HepG2 (cell line): ENCODE measurements around the gene VPS26B. TPM values are rescaled to one million over a fixed set of nuclear protein-coding genes. Genes with fewer than 3 reads are reported as not detected.
"Not testable (repeated sequence)": the region's sequence is repeated elsewhere in the genome, so short reads cannot be mapped to it uniquely, and the experiment has no call there.

Experiments used
- ATAC-seq: fragments of 200-7000 bp; cut with Tn5 transposase; 3 replicates; pipeline ENCODE4 v1.9.1; 2020; ENCODE audit warnings: mild to moderate bottlenecking, moderate library complexity
- BruUV-seq: library from RNA; stranded (reverse); fragments of 400-500 nt; replicated peaks from 2 replicates; lab custom pipeline; 2021; lab: Mats Ljungman, UMichigan
- CTCF ChIA-PET: fragments of 300-600 bp; formaldehyde crosslinking; extraction: SDS; loops from one replicate; lab custom pipeline; 2021; ENCODE audit warnings: low total read pairs, inconsistent platforms, low intra/inter-chr PET ratio; lab: Yijun Ruan, JAX
- POLR2A ChIA-PET: fragments of 350-600 bp; sonication (Branson Sonifier 250); formaldehyde crosslinking; loops from one replicate; lab custom pipeline; 2020; ENCODE audit warnings: antibody characterized with exemption, inconsistent platforms; lab: Yijun Ruan, JAX
- DNase-seq: peaks from one replicate; pipeline ENCODE4 v3.0.0-alpha.2; 2015; ENCODE audit warnings: low spot score
- FAIRE-seq: peaks from 3 replicates; lab custom pipeline; 2011; peaks lifted over from hg19 to GRCh38; lab: Jason Lieb, UNC
- H2AFZ ChIP-seq: one replicate; pipeline ENCODE4 v1.6.1; 2011; ENCODE audit warnings: low read length, inconsistent platforms
- H3K27ac ChIP-seq: fragments of 300-600 bp; 3 replicates; pipeline ENCODE4 v1.8.0; 2011; ENCODE audit warnings: mixed run types, mild to moderate bottlenecking, mixed read lengths, low read length, inconsistent platforms; ENCODE audit not compliant: insufficient read depth; ENCODE audit errors: extremely low read length
- H3K27me3 ChIP-seq, 2 experiments: fragments of 200-600 bp in 1 of 2; 2 replicates in 1 of 2; 3 replicates in 1 of 2; pipeline versions ENCODE4 v1.6.0 to v1.8.0; 2011; ENCODE audit warnings: low read length in 2 of 2, mild to moderate bottlenecking in 2 of 2, moderate library complexity in 2 of 2, inconsistent platforms in 1 of 2; ENCODE audit not compliant: insufficient read depth in 2 of 2, control insufficient read depth in 1 of 2
- H3K36me3 ChIP-seq, 2 experiments: fragments of 200-600 bp in 1 of 2; replicated peaks in 1 of 2; 2 replicates in 1 of 2; 3 replicates in 1 of 2; pipeline versions ENCODE4 v1.5.1 to v1.8.0; 2011; ENCODE audit warnings: low read length in 2 of 2, inconsistent platforms in 1 of 2; ENCODE audit not compliant: insufficient read depth in 2 of 2, control insufficient read depth in 1 of 2
- H3K4me1 ChIP-seq: 2 replicates; pipeline ENCODE4 v1.5.1; 2012; ENCODE audit warnings: low read length, inconsistent platforms; ENCODE audit not compliant: insufficient read depth
- H3K4me2 ChIP-seq: 2 replicates; pipeline ENCODE4 v1.6.0; 2011; ENCODE audit warnings: low read depth, low read length, inconsistent platforms
- H3K4me3 ChIP-seq, 3 experiments: fragments of 200-600 bp in 1 of 3; sonication (generic), shearing (Covaris generic) in 1 of 3; replicated peaks in 1 of 3; 2 replicates each; pipeline ENCODE4 v1.5.1; 2011 to 2016; ENCODE audit warnings: low read length in 3 of 3, inconsistent platforms in 2 of 3, low read depth in 2 of 3, mild to moderate bottlenecking in 2 of 3, control low read depth in 1 of 3, mixed read lengths in 1 of 3; ENCODE audit not compliant: insufficient read depth in 1 of 3
- H3K79me2 ChIP-seq: one replicate; pipeline ENCODE4 v1.6.1; 2011; ENCODE audit warnings: low read length, inconsistent platforms; ENCODE audit not compliant: insufficient read depth
- H3K9ac ChIP-seq: 2 replicates; pipeline ENCODE4 v1.6.0; 2011; ENCODE audit warnings: mild to moderate bottlenecking, low read depth, low read length, inconsistent platforms; ENCODE audit not compliant: insufficient read depth
- H3K9me3 ChIP-seq: 2 replicates; pipeline ENCODE4 v1.5.1; 2012; ENCODE audit warnings: mild to moderate bottlenecking, low read length
- H4K20me1 ChIP-seq: 2 replicates; pipeline ENCODE4 v1.6.0; 2011; ENCODE audit warnings: inconsistent platforms, mild to moderate bottlenecking, low read length, moderate library complexity; ENCODE audit not compliant: insufficient read depth
- BORCS8-MEF2B ChIP-seq: sonication (generic); formaldehyde crosslinking; IDR thresholded peaks from 2 replicates; pipeline ENCODE4 v1.8.0; 2022; ENCODE audit warnings: mild to moderate bottlenecking, missing genetic modification reagents
- CREM ChIP-seq, 2 experiments: sonication (generic) in 1 of 2; formaldehyde crosslinking in 1 of 2; IDR thresholded peaks; 2 replicates each; pipeline versions ENCODE4 v1.4.0 to v1.6.1; 2016 to 2020; ENCODE audit warnings: antibody characterized with exemption in 1 of 2, mild to moderate bottlenecking in 1 of 2, missing genetic modification reagents in 1 of 2
- HMG20B ChIP-seq: conservative IDR thresholded peaks from 2 replicates; pipeline ENCODE4 v1.6.1; 2016; ENCODE audit warnings: missing genetic modification reagents, missing compliant biosample characterization
- KLF6 ChIP-seq: IDR thresholded peaks from 2 replicates; pipeline ENCODE4 v1.8.0; 2016; ENCODE audit warnings: missing biosample characterization, missing genetic modification reagents
- NKX3-1 ChIP-seq: sonication (generic); formaldehyde crosslinking; IDR thresholded peaks from 2 replicates; pipeline ENCODE4 v1.5.0; 2020; ENCODE audit warnings: missing genetic modification reagents
- U2AF2 ChIP-seq: fragments of 200-400 bp; formaldehyde crosslinking; IDR thresholded peaks from 2 replicates; pipeline ENCODE4 v1.6.1; 2017; ENCODE audit warnings: low read depth, mild to moderate bottlenecking, low read length
- ZNF101 ChIP-seq: sonication (generic); formaldehyde crosslinking; IDR thresholded peaks from 2 replicates; pipeline ENCODE4 v1.4.0; 2020; ENCODE audit warnings: mild to moderate bottlenecking, low read depth, missing genetic modification reagents, borderline replicate concordance
- ZNF546 ChIP-seq: sonication (generic); formaldehyde crosslinking; conservative IDR thresholded peaks from 2 replicates; pipeline ENCODE4 v1.8.1; 2023; ENCODE audit warnings: mild to moderate bottlenecking, missing genetic modification reagents
- ZNF569 ChIP-seq: sonication (generic); formaldehyde crosslinking; IDR thresholded peaks from 2 replicates; pipeline ENCODE4 v1.5.0; 2020; ENCODE audit warnings: mild to moderate bottlenecking, missing genetic modification reagents, moderate library complexity, borderline replicate concordance
- ZNF598 ChIP-seq: sonication (generic); formaldehyde crosslinking; IDR thresholded peaks from 2 replicates; pipeline ENCODE4 v1.5.1; 2020; ENCODE audit warnings: mild to moderate bottlenecking, missing genetic modification reagents, borderline replicate concordance
- ZNF605 ChIP-seq: sonication (generic); formaldehyde crosslinking; IDR thresholded peaks from 2 replicates; pipeline ENCODE4 v1.8.0; 2022; ENCODE audit warnings: mild to moderate bottlenecking, missing genetic modification reagents
- ZNF883 ChIP-seq: sonication (generic); formaldehyde crosslinking; IDR thresholded peaks from 2 replicates; pipeline ENCODE4 v1.5.1; 2020; ENCODE audit warnings: mild to moderate bottlenecking, missing genetic modification reagents; ENCODE audit errors: not compliant biosample characterization
- WGBS: methylation state at CpG from one replicate; pipeline ENCODE4 v1.1.6; 2017; ENCODE audit warnings: low lambda C conversion rate; 5-methylcytosine and 5-hydroxymethylcytosine counted together
- in situ Hi-C: cut with HindIII; loops from 2 replicates; pipeline ENCODE4 v1.10.0; 2017; ENCODE audit warnings: low pct_unique_long_range_greater_than_20kb; ENCODE audit not compliant: extremely low pct_ligation_motif_present
- intact Hi-C: fragments of 100-400 bp; cut with micrococcal nuclease; formaldehyde crosslinking; loops from one replicate; pipeline ENCODE4 v1.10.0; 2022; ENCODE audit not compliant: unreplicated experiment
- polyA plus RNA-seq, 8 experiments: library from polyadenylated mRNA; depleted of rRNA in 3 of 8; stranded (reverse) in 7 of 8; unstranded in 1 of 8; fragments of >200 nt; fragmentation: Illumina TruSeq in 4 of 8; extraction: Trizol in 4 of 8; gene quantifications; 2 replicates each; pipeline versions ENCODE4 v1.2.1 to v1.2.3, GENCODE V29; 2011 to 2016; ENCODE audit warnings: low read depth in 4 of 8, missing spikeins in 1 of 8, mixed read lengths in 1 of 8; ENCODE audit not compliant: insufficient read depth in 1 of 8
- total RNA-seq, 5 experiments: library from RNA; depleted of rRNA; stranded (reverse); fragments of >200 nt; fragmentation: Illumina TruSeq; extraction: Trizol; gene quantifications; 2 replicates each; pipeline ENCODE4 v1.2.3, GENCODE V29; 2016; ENCODE audit warnings: low read depth in 1 of 5
- TF ChIP-seq, protein P1 (sequence below): IDR thresholded peaks from 2 replicates; pipeline ENCODE4 v1.6.1; 2016; ENCODE audit warnings: mild to moderate bottlenecking, missing biosample characterization, missing genetic modification reagents
- TF ChIP-seq, protein P2 (sequence below): IDR thresholded peaks from 2 replicates; pipeline ENCODE4 v1.6.1; 2016; ENCODE audit warnings: low read depth

The VPS26B gene
- total and polyA plus RNA-seq, 2 of the 13 experiments (the other 11 are each of a cell fraction or from before 2014, with no cell fraction given): 20.2 to 23.2 TPM

DNA sequence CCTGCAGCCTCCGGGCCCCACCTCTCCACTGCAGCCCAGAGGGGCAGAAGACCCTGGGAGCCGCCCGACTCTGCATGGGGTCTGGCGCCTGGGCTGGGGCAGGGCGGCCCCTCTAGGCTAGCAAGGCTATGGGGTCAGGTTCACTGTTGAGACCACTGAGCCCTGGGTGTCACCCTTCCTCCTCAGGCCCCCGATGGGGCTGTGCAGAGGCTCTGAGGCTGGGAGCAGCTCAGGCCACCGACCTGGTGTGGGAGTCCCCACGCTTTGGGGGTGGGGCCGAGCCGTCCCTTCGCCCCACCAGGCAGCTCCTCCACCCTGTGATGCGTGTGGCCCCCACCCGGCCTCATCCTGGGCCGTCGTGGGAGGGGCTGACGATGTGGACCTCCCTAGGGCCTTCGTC is 57.2 kb downstream of the VPS26B start:
- H4K20me1 ChIP-seq, H3K4me3 ChIP-seq, H2AFZ ChIP-seq, BruUV-seq, H3K9ac ChIP-seq, in situ Hi-C loops, DNase-seq, H3K9me3 ChIP-seq, H3K36me3 ChIP-seq, POLR2A ChIA-PET, H3K4me2 ChIP-seq, H3K27ac ChIP-seq, CTCF ChIA-PET, H3K79me2 ChIP-seq, FAIRE-seq, H3K4me1 ChIP-seq, ATAC-seq: not testable (repeated sequence)
- no CpG with 5 or more reads among the region's 17 CpGs for WGBS
- intact Hi-C loops: loop anchor here (2.0 kb wide), 1 partner anchor 63 kb away; no protein-coding TSS in a partner anchor
- peaks cover 3 to 54% of the 10 kb centered on the region in 2 experiments for H3K27me3 ChIP-seq

DNA sequence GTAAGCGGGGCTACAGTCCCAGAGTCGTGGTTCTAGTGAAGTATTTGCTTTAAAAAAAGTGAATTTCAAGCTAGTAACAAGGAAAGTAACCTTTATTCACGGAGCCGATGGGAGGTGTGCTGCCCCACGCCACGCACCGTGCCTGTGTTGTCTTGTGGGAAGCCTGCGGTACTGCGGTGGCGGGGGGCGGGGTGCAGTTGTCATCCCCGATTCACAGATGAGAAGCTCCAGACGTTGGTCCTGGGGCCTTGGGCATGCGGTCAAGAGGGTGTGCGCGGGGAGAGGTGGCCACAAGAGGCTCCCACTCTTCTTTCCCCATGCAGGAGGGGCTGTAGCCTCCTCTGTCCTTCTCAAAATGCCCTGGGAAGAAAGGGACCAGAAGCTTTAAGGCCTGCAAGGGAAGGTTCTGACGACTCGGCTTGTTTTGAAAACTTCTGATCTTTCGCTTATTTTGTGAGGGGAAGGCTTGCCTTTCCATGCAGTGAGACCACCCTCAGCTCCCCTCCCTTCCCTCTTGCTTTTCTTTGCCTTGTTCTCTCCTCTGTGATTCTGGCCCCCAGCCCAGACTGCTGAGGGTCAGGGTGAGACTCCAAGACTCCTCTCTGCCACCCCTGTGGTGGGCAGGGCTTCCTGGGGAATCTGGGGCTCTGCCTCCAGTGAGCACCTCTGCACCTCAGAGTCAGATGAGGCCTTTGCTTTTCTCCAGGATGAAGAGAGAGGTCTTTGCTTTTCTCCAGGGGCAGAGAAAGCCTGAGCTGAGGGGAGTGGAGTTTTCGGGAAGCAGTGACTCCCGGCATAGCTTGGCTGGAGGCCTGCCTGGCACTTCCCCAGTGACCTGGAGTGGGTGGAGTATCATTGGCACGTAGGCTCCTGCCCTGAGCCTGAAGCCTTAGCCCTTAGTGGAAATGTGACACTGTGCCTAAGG is 57.9 kb downstream of the VPS26B start:
- no peak for DNase-seq
- Histone ChIP-seq H3K79me2 (no peaks in the 10 kb centered on the region), H3K36me3 (no peaks in the 10 kb centered on the region), H3K27me3 (peaks cover 3 to 46% of the 10 kb centered on the region in 2 experiments; a peak in 4 of 5 replicates), H3K27ac (no peak overlapping the region), H2AFZ (no peak overlapping the region), H3K9me3 (no peaks in the 10 kb centered on the region), H4K20me1 (no peaks in the 10 kb centered on the region), H3K4me2 (no peak overlapping the region), H3K4me1 (no peaks in the 10 kb centered on the region), H3K9ac (no peak overlapping the region), H3K4me3 (no peak overlapping the region)
- WGBS: 43% methylated on average over 22 of the region's 22 CpGs
- CTCF ChIA-PET: no interaction called here
- POLR2A ChIA-PET: no interaction called here
- in situ Hi-C loops: no loop called here
- FAIRE-seq: no peak
- ATAC-seq: no peak
- BruUV-seq: no TSS peak
- intact Hi-C loops: no loop called here
- TF ChIP-seq CREM (IDR thresholded peaks at IDR 0.05) (no peak), CREM (CRISPR knock-in tag; IDR thresholded peaks at IDR 0.05) (no peak), U2AF2 (no peak), ZNF546 (CRISPR knock-in tag) (no peak), BORCS8-MEF2B (no peak), ZNF101 (CRISPR knock-in tag) (no peak), ZNF883 (CRISPR knock-in tag) (no peak), KLF6 (no peak), HMG20B (no peak), ZNF605 (CRISPR knock-in tag) (no peak), ZNF598 (CRISPR knock-in tag) (no peak), ZNF569 (CRISPR knock-in tag) (no peak), NKX3-1 (no peak)
- TF ChIP-seq, protein P1, sequence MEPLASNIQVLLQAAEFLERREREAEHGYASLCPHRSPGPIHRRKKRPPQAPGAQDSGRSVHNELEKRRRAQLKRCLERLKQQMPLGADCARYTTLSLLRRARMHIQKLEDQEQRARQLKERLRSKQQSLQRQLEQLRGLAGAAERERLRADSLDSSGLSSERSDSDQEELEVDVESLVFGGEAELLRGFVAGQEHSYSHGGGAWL (CRISPR knock-in tag): no peak
- TF ChIP-seq, protein P2, sequence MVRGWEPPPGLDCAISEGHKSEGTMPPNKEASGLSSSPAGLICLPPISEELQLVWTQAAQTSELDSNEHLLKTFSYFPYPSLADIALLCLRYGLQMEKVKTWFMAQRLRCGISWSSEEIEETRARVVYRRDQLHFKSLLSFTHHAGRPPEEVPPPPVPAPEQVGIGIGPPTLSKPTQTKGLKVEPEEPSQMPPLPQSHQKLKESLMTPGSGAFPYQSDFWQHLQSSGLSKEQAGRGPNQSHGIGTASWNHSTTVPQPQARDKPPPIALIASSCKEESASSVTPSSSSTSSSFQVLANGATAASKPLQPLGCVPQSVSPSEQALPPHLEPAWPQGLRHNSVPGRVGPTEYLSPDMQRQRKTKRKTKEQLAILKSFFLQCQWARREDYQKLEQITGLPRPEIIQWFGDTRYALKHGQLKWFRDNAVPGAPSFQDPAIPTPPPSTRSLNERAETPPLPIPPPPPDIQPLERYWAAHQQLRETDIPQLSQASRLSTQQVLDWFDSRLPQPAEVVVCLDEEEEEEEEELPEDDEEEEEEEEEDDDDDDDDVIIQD: no peak
